HG03066 (cell line): Measurements from ENCODE around the gene GRIN3B.

ENCODE experiments used
- ATAC-seq: cut with Tn5 transposase; IDR thresholded peaks from one replicate; pipeline ENCODE4 v1.9.1; 2021; ENCODE audit warnings: low read depth; ENCODE audit not compliant: unreplicated experiment

The GRIN3B gene

GRCh38 chr19:1055886-1056620 is 55.8 kb downstream of the GRIN3B start:
- no peak for ATAC-seq

DNA sequence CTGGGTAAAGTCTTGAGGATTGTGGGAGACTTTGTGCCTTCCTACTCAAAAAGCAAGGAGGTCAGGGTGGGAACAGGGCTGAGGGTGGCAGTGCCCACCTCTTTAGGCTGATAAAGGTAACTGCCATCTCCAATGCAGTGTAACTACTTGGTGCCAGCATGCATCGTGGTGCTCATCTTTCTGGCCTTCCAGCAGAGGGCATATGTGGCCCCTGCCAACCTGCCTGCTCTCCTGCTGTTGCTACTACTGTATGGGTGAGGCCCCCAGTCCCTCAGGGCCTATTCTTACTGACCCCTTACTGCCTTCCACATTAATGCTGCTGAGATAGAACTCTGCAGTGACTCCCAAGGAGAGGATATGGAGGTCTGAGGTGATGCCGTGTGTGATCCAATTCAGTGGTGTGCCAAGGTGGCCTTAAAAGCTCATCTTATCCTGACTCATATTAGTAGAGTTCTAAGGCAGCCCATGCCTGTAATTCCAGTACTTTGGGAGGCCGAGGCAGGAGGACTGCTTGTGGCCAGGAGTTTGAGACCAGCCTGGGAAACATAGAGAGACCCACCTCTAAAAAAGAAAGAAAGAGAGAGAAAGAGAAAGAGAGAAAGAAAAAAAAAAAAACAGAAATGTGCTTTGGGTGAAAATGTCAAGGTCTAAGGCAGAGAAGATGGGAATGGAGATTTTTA is 57.1 kb downstream of the GRIN3B start:
- ATAC-seq, result no peak

DNA sequence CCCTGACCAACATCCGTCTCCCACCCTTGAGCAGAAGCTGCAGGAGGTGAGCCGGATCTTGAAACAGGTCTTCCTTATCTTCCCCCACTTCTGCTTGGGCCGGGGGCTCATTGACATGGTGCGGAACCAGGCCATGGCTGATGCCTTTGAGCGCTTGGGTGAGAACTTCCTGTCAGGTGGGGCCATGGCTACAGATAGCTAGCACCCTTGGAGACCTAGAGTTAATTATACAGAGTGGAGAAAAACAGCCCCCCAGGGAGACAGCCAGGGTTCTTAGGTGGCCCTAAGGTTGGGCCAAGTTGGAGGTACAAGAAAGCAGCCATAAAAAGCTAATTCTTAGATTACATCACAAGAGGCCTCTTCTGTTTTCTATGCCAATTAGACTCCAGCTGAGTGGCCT is 57.9 kb downstream of the GRIN3B start:
- ATAC-seq, result no peak
